ENCODE measurements around the gene ATG13.

DNA sequence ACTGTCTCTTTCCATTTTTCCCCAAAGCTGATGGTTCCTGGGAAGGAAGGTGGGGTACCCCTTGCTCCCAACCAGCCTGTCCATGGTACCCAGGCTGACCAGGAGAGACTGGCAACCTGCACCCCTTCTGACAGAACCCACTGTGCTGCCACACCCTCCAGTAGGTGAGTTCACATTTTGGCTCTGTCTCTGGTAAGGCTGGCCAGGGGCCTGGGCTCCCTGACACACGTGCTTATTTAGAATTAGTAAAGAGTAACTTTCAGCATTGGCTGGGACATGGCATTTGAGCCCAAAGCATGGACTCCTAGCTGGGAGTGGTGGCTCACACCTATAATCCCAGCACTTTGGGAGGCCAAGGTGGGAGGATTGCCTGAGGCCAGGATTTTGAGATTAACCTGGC, 48.0 kb downstream of the ATG13 start:
- no peak for TF ChIP-seq POLR2A (IDR thresholded peaks at IDR 0.05; ENCODE audit: low read length)
- TF ChIP-seq GATA1 (IDR thresholded peaks at IDR 0.05; ENCODE audit: low read depth, low read length): no peak

Data from erythroblast (primary cell).